HCT116 (cell line): ENCODE measurements around the gene RARG. TPM values are rescaled to one million over a fixed set of nuclear protein-coding genes. Genes with fewer than 3 reads are reported as not detected.

Experiments used
- ATAC-seq: fragments of 200-7000 bp; cut with Tn5 transposase; 2 replicates; pipeline ENCODE4 v1.9.1; 2020; ENCODE audit warnings: mild to moderate bottlenecking, moderate library complexity
- BruUV-seq: library from RNA; stranded (reverse); fragments of 400-500 nt; replicated peaks from 2 replicates; lab custom pipeline; 2021; lab: Mats Ljungman, UMichigan
- CTCF ChIA-PET: fragments of 300-600 bp; sonication (Branson Sonifier 250); formaldehyde crosslinking; loops from one replicate; lab custom pipeline; 2021; ENCODE audit warnings: antibody characterized with exemption; lab: Charles Lee
- POLR2A ChIA-PET: fragments of 300-600, 350-600 bp; sonication (Branson Sonifier 250); formaldehyde crosslinking; loops from one replicate; lab custom pipeline; 2021; ENCODE audit warnings: antibody characterized with exemption; lab: Charles Lee
- RAD21 ChIA-PET, 2 experiments: fragments of 300-600 bp; sonication (Branson Sonifier 250); formaldehyde crosslinking; loops; one replicate each; lab custom pipeline; 2023; ENCODE audit warnings: low total read pairs in 2 of 2; ENCODE audit not compliant: uncharacterized antibody in 2 of 2, unreplicated experiment in 2 of 2, low non-redundant PET in 1 of 2; lab: Charles Lee
- DNase-seq: peaks from one replicate; pipeline ENCODE4 v3.0.0-alpha.2; 2010; ENCODE audit warnings: low read depth, low spot score
- H2AFZ ChIP-seq: fragments of 200-600 bp; shearing (Covaris generic), sonication (generic); 2 replicates; pipeline ENCODE4 v1.6.1; 2017; ENCODE audit warnings: low read depth, mixed run types, mixed read lengths, antibody characterized with exemption, low read length; ENCODE audit not compliant: poor library complexity, severe bottlenecking
- H3K27ac ChIP-seq: 2 replicates; pipeline ENCODE4 v1.5.1; 2012; ENCODE audit warnings: low read depth, low read length
- H3K27me3 ChIP-seq: fragments of 200-600 bp; sonication (generic); 2 replicates; pipeline ENCODE4 v1.6.1; 2016; ENCODE audit warnings: mixed run types, low read length, mixed read lengths; ENCODE audit not compliant: insufficient read depth
- H3K36me3 ChIP-seq, 2 experiments: fragments of 200-500 bp in 1 of 2; fragments of 200-600 bp in 1 of 2; sonication (Bioruptor generic) in 1 of 2; sonication (generic) in 1 of 2; 2 replicates each; pipeline versions ENCODE4 v1.5.1 to v1.6.1; 2014 to 2016; ENCODE audit warnings: low read length in 2 of 2, inconsistent platforms in 1 of 2, mixed read lengths in 1 of 2, mixed run types in 1 of 2; ENCODE audit not compliant: insufficient read depth in 2 of 2, control insufficient read depth in 1 of 2
- H3K4me1 ChIP-seq, 2 experiments: fragments of 200-600 bp in 1 of 2; sonication (generic) in 1 of 2; 2 replicates each; pipeline versions ENCODE4 v1.5.1 to v1.6.1; 2012 to 2017; ENCODE audit warnings: low read length in 2 of 2, inconsistent platforms in 1 of 2, mild to moderate bottlenecking in 1 of 2, mixed read lengths in 1 of 2, mixed run types in 1 of 2, moderate library complexity in 1 of 2; ENCODE audit not compliant: insufficient read depth in 2 of 2, control insufficient read depth in 1 of 2
- H3K4me2 ChIP-seq: fragments of 200-600 bp; sonication (generic); 2 replicates; pipeline ENCODE4 v1.6.1; 2017; ENCODE audit warnings: mixed run types, low read length, mixed read lengths
- H3K4me3 ChIP-seq, 2 experiments: fragments of 200-600 bp in 1 of 2; sonication (generic) in 1 of 2; replicated peaks in 1 of 2; 2 replicates each; pipeline ENCODE4 v1.5.1; 2011 to 2016; ENCODE audit warnings: low read length in 2 of 2, control low read depth in 1 of 2, low read depth in 1 of 2, mild to moderate bottlenecking in 1 of 2, mixed read lengths in 1 of 2, mixed run types in 1 of 2
- H3K79me2 ChIP-seq: fragments of 200-600 bp; sonication (generic); 2 replicates; pipeline ENCODE4 v1.6.1; 2017; ENCODE audit warnings: mild to moderate bottlenecking, mixed run types, low read length, moderate library complexity, mixed read lengths; ENCODE audit not compliant: insufficient read depth
- H3K9ac ChIP-seq: fragments of 200-600 bp; sonication (generic); 2 replicates; pipeline ENCODE4 v1.6.1; 2016; ENCODE audit warnings: low read length, mixed read lengths
- H3K9me2 ChIP-seq: fragments of 200-600 bp; sonication (generic), shearing (Covaris generic); 2 replicates; pipeline ENCODE4 v1.6.1; 2017; ENCODE audit warnings: mixed run types, mild to moderate bottlenecking, moderate library complexity; ENCODE audit not compliant: insufficient read depth
- H3K9me3 ChIP-seq, 2 experiments: fragments of 200-500 bp in 1 of 2; fragments of 200-600 bp in 1 of 2; sonication (Bioruptor generic) in 1 of 2; sonication (generic) in 1 of 2; 2 replicates each; pipeline ENCODE4 v1.6.1; 2014 to 2017; ENCODE audit warnings: low read length in 2 of 2, mixed read lengths in 2 of 2, inconsistent platforms in 1 of 2, low read depth in 1 of 2, mild to moderate bottlenecking in 1 of 2, mixed run types in 1 of 2, moderate library complexity in 1 of 2; ENCODE audit not compliant: control insufficient read depth in 1 of 2, insufficient read depth in 1 of 2
- H4K20me1 ChIP-seq: fragments of 200-600 bp; sonication (generic), shearing (Covaris generic); 2 replicates; pipeline ENCODE4 v1.6.1; 2017; ENCODE audit warnings: mixed run types, mild to moderate bottlenecking, moderate library complexity; ENCODE audit not compliant: insufficient read depth
- ATF3 ChIP-seq: IDR thresholded peaks from 2 replicates; pipeline ENCODE4 v1.6.1; 2012
- CBX3 ChIP-seq: IDR thresholded peaks from 2 replicates; pipeline ENCODE4 v1.6.1; 2012; ENCODE audit warnings: low read depth
- CEBPB ChIP-seq: IDR thresholded peaks from 2 replicates; pipeline ENCODE4 v1.6.1; 2012; ENCODE audit warnings: low read depth
- CTCF ChIP-seq, 3 experiments: fragments of 200-600 bp in 1 of 3; sonication (generic) in 1 of 3; IDR thresholded peaks in 2 of 3; conservative IDR thresholded peaks in 1 of 3; 2 replicates each; pipeline ENCODE4 v1.5.1; 2012 to 2017; ENCODE audit warnings: low read depth in 2 of 3, low read length in 2 of 3, antibody characterized with exemption in 1 of 3, borderline replicate concordance in 1 of 3, control low read depth in 1 of 3, mild to moderate bottlenecking in 1 of 3, mixed read lengths in 1 of 3, mixed run types in 1 of 3, moderate library complexity in 1 of 3; ENCODE audit not compliant: insufficient read depth in 1 of 3
- EZH2 ChIP-seq: fragments of 200-600 bp; sonication (generic); IDR thresholded peaks from 2 replicates; pipeline ENCODE4 v1.6.1; 2017; ENCODE audit warnings: antibody characterized with exemption, mixed run types
- EZH2phosphoT487 ChIP-seq: fragments of 200-600 bp; IDR thresholded peaks from 2 replicates; pipeline ENCODE4 v1.6.1; 2018; ENCODE audit warnings: antibody characterized with exemption, borderline replicate concordance
- FOSL1 ChIP-seq: IDR thresholded peaks from 2 replicates; pipeline ENCODE4 v1.6.1; 2012; ENCODE audit warnings: low read depth
- MAX ChIP-seq: IDR thresholded peaks from 2 replicates; pipeline ENCODE4 v1.6.1; 2012
- POLR2A ChIP-seq: IDR thresholded peaks from 2 replicates; pipeline ENCODE4 v1.7.0; 2011; ENCODE audit warnings: borderline replicate concordance; ENCODE audit not compliant: insufficient read depth, insufficient read length; ENCODE audit errors: extremely low read depth
- POLR2AphosphoS5 ChIP-seq: IDR thresholded peaks from 2 replicates; pipeline ENCODE4 v1.6.1; 2011; ENCODE audit warnings: mild to moderate bottlenecking, low read depth, low read length, moderate library complexity
- RAD21 ChIP-seq: IDR thresholded peaks from 2 replicates; pipeline ENCODE4 v1.6.1; 2012; ENCODE audit warnings: low read depth, mild to moderate bottlenecking
- SIN3A ChIP-seq: IDR thresholded peaks from 2 replicates; pipeline ENCODE4 v1.6.1; 2012; ENCODE audit warnings: low read depth
- ZBTB33 ChIP-seq: IDR thresholded peaks from 2 replicates; pipeline ENCODE4 v1.6.1; 2011; ENCODE audit warnings: mild to moderate bottlenecking, low read length, moderate library complexity; ENCODE audit not compliant: insufficient replicate concordance; ENCODE audit errors: extremely low read depth
- ZNF274 ChIP-seq: fragments of 200-500 bp; sonication (Bioruptor generic); IDR thresholded peaks from 2 replicates; pipeline ENCODE4 v1.6.1; 2014; ENCODE audit warnings: mild to moderate bottlenecking, low read depth, low read length, inconsistent platforms
- intact Hi-C: fragments of 100-400 bp; cut with micrococcal nuclease; formaldehyde crosslinking; loops from 2 replicates; pipeline ENCODE4 v1.10.0; 2022
- total RNA-seq: library from RNA; stranded (reverse); gene quantifications from one replicate; pipeline ENCODE4 v1.2.1, GENCODE V29; 2021; ENCODE audit not compliant: unreplicated experiment

Gene RARG
- total RNA-seq, 1 experiment from 2014 or later = 68.9 TPM

- RAD21 ChIA-PET = interaction anchor here in 1 of 2 experiments (0.7 kb wide), 1 partner anchor 19 kb away, joined by 3 read pairs; a partner anchor contains a TSS
- DNase-seq (no peak), ATAC-seq (no peak)
- no peaks in the 10 kb centered on the region for H4K20me1 ChIP-seq
- intact Hi-C loops = no loop called here
- no peaks in the 10 kb centered on the region for H3K36me3 ChIP-seq
- H3K9me2 ChIP-seq = no peaks in the 10 kb centered on the region
- no peaks in the 10 kb centered on the region for H3K9me3 ChIP-seq
- H3K4me1 ChIP-seq = peaks cover 51 to 76% of the 10 kb centered on the region in 2 experiments
- H2AFZ ChIP-seq = no peak overlapping the region
- peak overlapping the region; percentile 93 for H3K9ac ChIP-seq
- peak overlapping the region; percentile 100 for H3K4me2 ChIP-seq
- H3K27ac ChIP-seq = peak overlapping the region; percentile 99
- BruUV-seq = no TSS peak
- POLR2A ChIA-PET = no interaction called here
- CTCF ChIA-PET = interaction anchor here (0.9 kb wide), 1 partner anchor 8 kb away, joined by 3 read pairs; no protein-coding TSS in a partner anchor
- no peaks in the 10 kb centered on the region for H3K27me3 ChIP-seq
- peak overlapping the region; percentile 33 to 88 for H3K4me3 ChIP-seq
- no peak for TF ChIP-seq FOSL1
- TF ChIP-seq SIN3A = no peak
- TF ChIP-seq ATF3 = no peak
- no peak for TF ChIP-seq EZH2phosphoT487
- TF ChIP-seq EZH2 = no peak
- no peak for TF ChIP-seq RAD21
- no peak for TF ChIP-seq POLR2AphosphoS5
- TF ChIP-seq CBX3 = no peak
- TF ChIP-seq CTCF (IDR thresholded peaks at IDR 0.05 in 2 of 3, conservative IDR thresholded peaks at IDR 0.05 in 1 of 3; ENCODE audit: borderline replicate concordance in 1 of 3, insufficient read depth in 1 of 3, low read depth in 2 of 3, low read length in 2 of 3) = no peak
- no peak for TF ChIP-seq CEBPB
- no peak for TF ChIP-seq POLR2A
- TF ChIP-seq ZBTB33 = no peak
- no peak for TF ChIP-seq ZNF274
- TF ChIP-seq MAX = no peak
- H3K79me2 ChIP-seq = peaks cover 27% of the 10 kb centered on the region
These were observed 9.8 kb downstream of the RARG start for GRCh38 chr12:53222170-53222721.
